ENCODE results near the gene ARHGEF17.

Gene ARHGEF17

DNA sequence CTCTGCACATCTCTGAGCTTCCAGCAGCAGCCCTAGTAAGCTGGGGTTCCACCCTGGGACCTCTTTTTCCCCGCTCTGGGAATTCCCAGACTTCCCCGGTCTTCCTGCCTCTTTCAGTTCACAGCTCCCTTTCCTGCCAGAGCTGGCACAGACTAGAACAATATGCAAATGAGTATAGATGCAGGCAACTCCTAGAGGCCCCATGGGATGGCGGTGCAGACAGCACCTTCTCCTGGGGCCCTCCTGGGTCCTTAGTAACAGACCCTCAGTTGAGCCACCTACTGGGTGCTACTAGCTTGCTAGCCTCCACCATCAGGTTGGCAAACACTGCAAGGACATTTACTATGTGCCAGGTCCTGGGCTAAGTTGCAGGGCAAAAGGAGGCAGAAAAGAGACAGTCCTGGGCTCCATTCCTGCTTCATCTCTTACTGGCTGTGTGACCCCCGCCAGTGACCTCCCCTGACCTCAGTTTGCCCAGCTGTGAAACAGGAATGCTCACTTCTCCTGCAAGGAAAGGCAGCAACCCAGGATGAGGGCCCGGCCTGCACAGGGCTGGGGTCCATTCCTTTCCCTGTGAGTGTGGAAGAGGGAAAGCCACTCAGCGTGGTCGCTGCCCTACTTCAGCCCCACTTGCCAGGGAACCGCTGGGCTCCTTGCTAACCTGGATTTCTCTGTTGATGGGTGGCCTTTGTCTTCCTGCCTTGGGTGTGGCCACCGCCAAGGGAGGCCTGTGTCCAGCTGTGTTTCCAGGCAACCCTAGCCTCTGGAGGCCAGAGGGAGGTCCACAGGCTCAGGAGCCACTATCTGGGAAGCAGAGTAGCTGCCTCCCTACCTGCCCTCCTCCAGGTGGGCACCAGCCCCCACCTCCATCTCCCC, 75.4 kb downstream of the ARHGEF17 start:
- TF ChIP-seq, protein P1, sequence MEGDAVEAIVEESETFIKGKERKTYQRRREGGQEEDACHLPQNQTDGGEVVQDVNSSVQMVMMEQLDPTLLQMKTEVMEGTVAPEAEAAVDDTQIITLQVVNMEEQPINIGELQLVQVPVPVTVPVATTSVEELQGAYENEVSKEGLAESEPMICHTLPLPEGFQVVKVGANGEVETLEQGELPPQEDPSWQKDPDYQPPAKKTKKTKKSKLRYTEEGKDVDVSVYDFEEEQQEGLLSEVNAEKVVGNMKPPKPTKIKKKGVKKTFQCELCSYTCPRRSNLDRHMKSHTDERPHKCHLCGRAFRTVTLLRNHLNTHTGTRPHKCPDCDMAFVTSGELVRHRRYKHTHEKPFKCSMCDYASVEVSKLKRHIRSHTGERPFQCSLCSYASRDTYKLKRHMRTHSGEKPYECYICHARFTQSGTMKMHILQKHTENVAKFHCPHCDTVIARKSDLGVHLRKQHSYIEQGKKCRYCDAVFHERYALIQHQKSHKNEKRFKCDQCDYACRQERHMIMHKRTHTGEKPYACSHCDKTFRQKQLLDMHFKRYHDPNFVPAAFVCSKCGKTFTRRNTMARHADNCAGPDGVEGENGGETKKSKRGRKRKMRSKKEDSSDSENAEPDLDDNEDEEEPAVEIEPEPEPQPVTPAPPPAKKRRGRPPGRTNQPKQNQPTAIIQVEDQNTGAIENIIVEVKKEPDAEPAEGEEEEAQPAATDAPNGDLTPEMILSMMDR (conservative IDR thresholded peaks at IDR 0.05; ENCODE audit: low read depth) = no peak
- DNase-seq (ENCODE audit: low spot score) = no peak
- ChIA-PET CTCF (interaction anchor here (0.8 to 1.0 kb wide), 3 partner anchors 10 to 278 kb away, joined by 4 to 6 read pairs (median 5); no protein-coding TSS in a partner anchor), POLR2A (ENCODE audit: low non-redundant PET) (no interaction called here)
- H3K27ac ChIP-seq = peak overlapping the region; percentile 93

DNA sequence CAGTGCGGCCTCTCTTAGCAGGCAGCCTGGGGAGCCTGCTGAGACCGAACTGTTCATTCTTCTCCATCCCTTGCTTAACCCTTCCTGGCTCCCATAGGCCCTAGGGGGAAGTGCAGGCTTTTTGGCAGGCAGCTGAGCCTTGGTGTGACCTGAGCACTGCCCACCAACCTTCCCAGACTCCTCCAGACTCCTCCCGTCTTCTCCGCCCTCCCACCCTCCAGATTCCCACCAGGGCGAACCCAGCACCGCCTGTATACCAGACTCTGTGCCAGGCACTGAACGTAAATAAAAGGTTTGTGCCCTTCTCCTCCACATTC, 76.0 kb downstream of the ARHGEF17 start:
- ChIA-PET POLR2A (ENCODE audit: low non-redundant PET) (no interaction called here), CTCF (interaction anchor here (0.8 kb wide), 1 partner anchor 278 kb away, joined by 4 read pairs; no protein-coding TSS in a partner anchor)
- TF ChIP-seq, protein P1 (conservative IDR thresholded peaks at IDR 0.05; ENCODE audit: low read depth) = no peak
- peak overlapping the region; percentile 93 for H3K27ac ChIP-seq
- no peak for DNase-seq (ENCODE audit: low spot score)

DNA sequence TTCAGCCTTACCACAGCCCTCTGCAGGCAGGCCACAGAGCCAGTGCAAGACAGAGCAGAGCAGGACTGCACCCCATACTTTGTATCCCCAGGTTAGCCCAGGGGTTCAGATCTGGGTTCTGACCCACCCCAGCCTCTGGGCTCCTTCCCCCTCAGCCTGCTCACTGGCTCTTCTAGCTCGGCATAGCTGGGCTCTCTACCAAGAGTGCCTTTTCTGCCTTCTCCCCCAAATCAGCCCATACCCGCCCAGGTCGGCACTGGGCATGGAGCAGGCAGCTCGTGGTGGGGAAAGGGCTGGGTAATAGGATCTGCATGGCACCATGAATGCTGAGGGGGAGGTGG, 76.4 kb downstream of the ARHGEF17 start:
- peak overlapping the region; percentile 93 for H3K27ac ChIP-seq
- POLR2A ChIA-PET (ENCODE audit: low non-redundant PET) = no interaction called here

DNA sequence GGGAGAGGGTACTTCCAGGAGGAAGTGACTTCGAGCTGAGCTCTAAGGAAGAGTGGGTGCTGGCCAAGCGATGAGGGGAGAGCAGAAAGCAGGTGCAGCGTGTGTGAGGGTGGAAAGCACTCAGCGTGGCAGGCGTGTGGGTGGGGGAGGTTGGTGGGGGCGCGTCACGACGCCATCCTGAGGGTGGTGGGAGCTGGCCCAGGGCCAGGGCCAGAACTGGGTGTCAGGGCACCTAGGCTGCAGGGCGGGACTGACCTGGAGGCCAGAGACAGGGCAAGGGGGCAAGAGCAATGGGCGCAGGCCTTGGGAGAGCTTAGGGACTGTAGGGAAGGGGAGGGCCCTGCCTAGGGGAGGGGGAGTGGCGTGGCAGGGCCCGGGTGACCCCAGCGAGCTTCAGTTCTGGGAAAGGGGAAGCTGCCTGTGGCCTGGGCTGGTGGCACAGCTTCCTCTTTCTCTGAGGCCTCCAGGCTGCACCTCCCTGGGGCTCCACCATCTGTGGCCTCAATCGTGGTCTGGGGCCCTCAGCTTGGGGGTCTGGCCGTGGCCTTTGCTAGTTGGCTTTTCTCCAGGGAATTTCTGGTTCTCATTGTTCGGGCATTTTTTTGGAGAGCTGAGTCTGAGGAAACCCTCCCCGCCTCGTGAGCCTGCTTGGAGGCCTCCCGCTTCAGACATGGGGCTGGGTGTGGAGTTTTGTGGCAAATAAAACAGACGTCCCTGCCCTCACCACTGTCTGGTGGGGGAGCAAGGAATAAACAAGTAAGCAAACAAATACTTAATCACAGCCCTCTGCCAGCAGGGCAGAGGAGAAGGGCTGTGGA, 77.0 kb downstream of the ARHGEF17 start:
- ChIA-PET CTCF (interaction anchor here (0.5 to 0.7 kb wide), 2 partner anchors 34 to 557 kb away, joined by 3 to 8 read pairs; no protein-coding TSS in a partner anchor), POLR2A (ENCODE audit: low non-redundant PET) (no interaction called here)
- TF ChIP-seq, protein P1 (conservative IDR thresholded peaks at IDR 0.05; ENCODE audit: low read depth) = no peak
- H3K27ac ChIP-seq = peak overlapping the region; percentile 93
- DNase-seq (ENCODE audit: low spot score) = no peak

More for the DNA sequence above, 76.4 kb downstream of the ARHGEF17 start:
- no peak for DNase-seq (ENCODE audit: low spot score)
- TF ChIP-seq, protein P1 (conservative IDR thresholded peaks at IDR 0.05; ENCODE audit: low read depth) = no peak
- CTCF ChIA-PET = interaction anchor here (0.5 kb wide), 1 partner anchor 557 kb away, joined by 8 read pairs; no protein-coding TSS in a partner anchor

DNA sequence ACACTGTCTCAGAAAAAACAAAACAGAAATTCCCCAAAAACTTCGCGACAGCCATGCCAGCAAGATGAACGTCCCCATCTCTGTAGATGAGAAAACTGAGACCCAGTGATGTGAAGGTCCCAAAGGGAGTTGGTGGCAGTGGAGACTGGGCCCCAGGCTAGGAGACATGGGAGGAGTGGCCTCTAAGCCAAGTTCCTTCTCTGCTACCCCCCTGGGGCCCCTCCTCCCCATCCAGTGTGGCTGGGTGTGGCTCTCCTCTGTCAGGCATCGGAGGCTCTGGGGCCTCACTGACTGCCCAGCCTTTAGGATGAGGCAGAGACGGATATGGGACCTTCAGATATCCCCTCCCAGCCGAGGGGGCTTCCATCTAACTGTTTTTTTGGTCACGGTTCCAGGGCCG, 77.9 kb downstream of the ARHGEF17 start:
- ChIA-PET CTCF (no interaction called here), POLR2A (ENCODE audit: low non-redundant PET) (no interaction called here)
- TF ChIP-seq, protein P1 (conservative IDR thresholded peaks at IDR 0.05; ENCODE audit: low read depth) = no peak
- peak overlapping the region; percentile 93 for H3K27ac ChIP-seq
- DNase-seq (ENCODE audit: low spot score) = no peak

DNA sequence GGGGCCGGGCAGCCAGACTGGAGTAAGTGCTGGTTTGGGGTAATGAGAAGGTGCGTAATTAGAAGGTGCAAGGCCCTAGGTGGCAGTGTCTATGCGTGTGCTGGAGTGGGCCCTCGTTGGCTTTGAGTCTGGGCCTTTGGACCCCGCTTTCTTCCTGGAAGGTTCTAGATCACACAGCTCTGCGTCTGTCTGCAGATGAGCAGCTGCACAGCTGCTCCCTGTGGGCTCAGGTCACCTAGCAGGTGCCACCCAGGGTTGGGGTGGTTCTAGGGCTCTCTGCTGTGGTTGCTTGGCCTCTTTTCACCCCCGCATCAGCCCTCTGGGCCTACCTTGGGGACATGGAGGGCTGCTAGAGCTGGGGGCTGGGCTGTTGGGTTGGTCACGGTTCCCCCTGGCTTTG, 78.5 kb downstream of the ARHGEF17 start:
- CTCF ChIA-PET = no interaction called here

More for the DNA sequence above, 78.5 kb downstream of the ARHGEF17 start:
- DNase-seq (ENCODE audit: low spot score) = no peak
- TF ChIP-seq, protein P1 (conservative IDR thresholded peaks at IDR 0.05; ENCODE audit: low read depth) = no peak
- H3K27ac ChIP-seq = peak overlapping the region; percentile 93
- POLR2A ChIA-PET (ENCODE audit: low non-redundant PET) = interaction anchor here (0.6 kb wide), 1 partner anchor 9 kb away, joined by 3 read pairs; no protein-coding TSS in a partner anchor

Data from RWPE1 (cell line).